Immature natural killer cell (primary cell): ENCODE measurements around the gene RAB35. TPM values are rescaled to one million over a fixed set of nuclear protein-coding genes. Genes with fewer than 3 reads are reported as not detected.

Experiments
- DNase-seq, 3 donors: peaks; one replicate each; pipeline ENCODE4 v3.0.0; 2022; ENCODE audit warnings: mixed read lengths in 1 of 3
- H3K27ac Mint-ChIP-seq, 6 donors: one replicate each; pipeline ENCODE4 v1.8.0; 2020; ENCODE audit warnings: mixed read lengths in 6 of 6, mild to moderate bottlenecking in 5 of 6, inconsistent platforms in 4 of 6, moderate library complexity in 3 of 6
- H3K27me3 Mint-ChIP-seq, 3 donors: one replicate each; pipeline ENCODE4 v1.8.0; 2020 to 2021; ENCODE audit warnings: low read depth in 3 of 3, mild to moderate bottlenecking in 3 of 3, mixed read lengths in 3 of 3, moderate library complexity in 3 of 3, inconsistent platforms in 1 of 3
- H3K36me3 Mint-ChIP-seq, 3 donors: one replicate each; pipeline ENCODE4 v1.8.0; 2020; ENCODE audit warnings: mixed read lengths in 3 of 3, inconsistent platforms in 2 of 3, mild to moderate bottlenecking in 2 of 3
- H3K4me1 Mint-ChIP-seq, 2 donors: one replicate each; pipeline ENCODE4 v1.8.0; 2020; ENCODE audit warnings: inconsistent platforms in 2 of 2, mild to moderate bottlenecking in 2 of 2, mixed read lengths in 2 of 2, moderate library complexity in 1 of 2
- H3K4me3 Mint-ChIP-seq, 5 donors: one replicate each; pipeline ENCODE4 v1.8.0; 2020; ENCODE audit warnings: mild to moderate bottlenecking in 5 of 5, mixed read lengths in 5 of 5, inconsistent platforms in 3 of 5, moderate library complexity in 3 of 5
- H3K9me3 Mint-ChIP-seq, 6 donors: one replicate each; pipeline ENCODE4 v1.8.0; 2020; ENCODE audit warnings: mild to moderate bottlenecking in 6 of 6, mixed read lengths in 6 of 6, inconsistent platforms in 4 of 6, moderate library complexity in 3 of 6
- polyA plus RNA-seq, 3 donors: library from polyadenylated mRNA; unstranded; fragments of 300-500 nt; fragmentation: Illumina TruSeq; gene quantifications; one replicate each; pipeline ENCODE4 v1.2.3, GENCODE V29; 2021

Gene RAB35
- polyA plus RNA-seq, 3 donors from 2014 or later, result 16.3 to 34.9 (median 26.3) TPM

GRCh38 chr12:120079411-120080400 lies 36.8 kb downstream of the RAB35 start:
- no peak overlapping the region for H3K27ac Mint-ChIP-seq
- no peaks in the 10 kb centered on the region for H3K4me1 Mint-ChIP-seq
- no peaks in the 10 kb centered on the region for H3K9me3 Mint-ChIP-seq
- H3K4me3 Mint-ChIP-seq, result no peak overlapping the region
- H3K27me3 Mint-ChIP-seq, result no peaks in the 10 kb centered on the region
- DNase-seq, result no peak
- peaks cover 4 to 24% (median 20%) of the 10 kb centered on the region in 3 donors for H3K36me3 Mint-ChIP-seq

GRCh38 chr12:120078868-120079267 lies 37.7 kb downstream of the RAB35 start:
- no peak for DNase-seq
- H3K36me3 Mint-ChIP-seq, result peaks cover 4 to 25% (median 24%) of the 10 kb centered on the region in 3 donors

DNA sequence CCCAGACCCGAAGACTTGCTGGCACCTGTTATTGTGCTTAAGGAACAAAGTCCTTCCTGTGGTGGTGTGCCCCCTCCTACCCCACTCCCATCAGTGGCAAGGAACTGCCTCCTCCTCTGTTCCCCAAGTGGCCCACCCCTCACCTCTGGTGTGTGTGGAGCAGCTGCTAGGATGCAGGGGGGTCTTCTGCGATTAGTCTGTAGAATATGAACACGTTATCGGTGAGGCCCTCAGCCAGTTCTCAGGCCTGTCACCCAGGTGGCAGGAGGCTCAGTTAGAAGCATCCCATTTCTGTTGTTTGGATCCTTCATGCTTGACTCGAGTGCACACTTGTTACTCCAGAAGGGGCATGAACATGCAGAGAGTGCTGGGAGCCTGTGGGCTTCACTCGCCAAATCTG lies 39.3 kb downstream of the RAB35 start:
- H3K9me3 Mint-ChIP-seq, result no peaks in the 10 kb centered on the region
- H3K27ac Mint-ChIP-seq, result no peak overlapping the region
- H3K4me3 Mint-ChIP-seq, result no peak overlapping the region

More at GRCh38 chr12:120078868-120079267, 37.7 kb downstream of the RAB35 start:
- no peaks in the 10 kb centered on the region for H3K9me3 Mint-ChIP-seq
- H3K4me1 Mint-ChIP-seq, result no peaks in the 10 kb centered on the region
- H3K27me3 Mint-ChIP-seq, result no peaks in the 10 kb centered on the region
- H3K4me3 Mint-ChIP-seq, result no peak overlapping the region
- H3K27ac Mint-ChIP-seq, result no peak overlapping the region

GRCh38 chr12:120076651-120077050 lies 39.9 kb downstream of the RAB35 start:
- Mint-ChIP-seq H3K36me3 (peaks cover 6 to 36% (median 19%) of the 10 kb centered on the region in 3 donors), H3K4me3 (no peak overlapping the region), H3K27ac (no peak overlapping the region), H3K27me3 (no peaks in the 10 kb centered on the region), H3K4me1 (no peaks in the 10 kb centered on the region), H3K9me3 (no peaks in the 10 kb centered on the region)
- DNase-seq, result no peak

More for the DNA sequence above, 39.3 kb downstream of the RAB35 start:
- Mint-ChIP-seq H3K4me1 (no peaks in the 10 kb centered on the region), H3K36me3 (peaks cover 4 to 36% (median 24%) of the 10 kb centered on the region in 3 donors), H3K27me3 (no peaks in the 10 kb centered on the region)
- DNase-seq, result no peak

DNA sequence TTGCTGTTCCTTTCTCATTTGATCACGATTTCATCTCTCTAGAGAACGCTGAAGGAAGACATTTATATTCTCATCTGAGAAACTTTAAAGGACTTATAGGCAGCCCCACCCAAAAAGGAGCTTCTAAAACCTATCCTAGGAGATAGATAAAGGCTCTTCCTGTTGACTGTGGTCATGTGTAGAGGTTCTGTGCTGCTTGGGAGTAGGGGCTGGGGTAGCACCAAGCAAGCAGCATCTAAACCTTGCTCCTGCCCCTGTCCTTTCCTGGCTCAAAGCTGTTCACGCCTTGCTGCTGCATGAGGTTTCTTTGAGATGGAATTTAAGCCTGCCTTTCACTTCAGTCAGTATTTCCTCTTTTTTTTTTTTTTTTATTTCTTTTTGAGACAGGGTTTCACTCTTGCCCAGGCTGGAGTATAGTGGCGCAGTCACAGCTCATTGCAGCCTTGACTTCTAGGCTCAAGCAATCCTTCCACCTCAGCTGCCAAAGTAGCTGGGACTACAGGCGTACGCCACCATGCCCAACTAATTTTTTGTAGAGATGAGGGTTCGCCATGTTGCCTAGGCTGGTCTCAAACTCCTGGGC lies 41.4 kb downstream of the RAB35 start:
- no peak overlapping the region for H3K27ac Mint-ChIP-seq
- no peaks in the 10 kb centered on the region for H3K4me1 Mint-ChIP-seq
- H3K36me3 Mint-ChIP-seq, result peaks cover 4 to 34% (median 17%) of the 10 kb centered on the region in 3 donors
- H3K27me3 Mint-ChIP-seq, result no peaks in the 10 kb centered on the region
- H3K4me3 Mint-ChIP-seq, result no peak overlapping the region
- no peak for DNase-seq
- H3K9me3 Mint-ChIP-seq, result no peaks in the 10 kb centered on the region

DNA sequence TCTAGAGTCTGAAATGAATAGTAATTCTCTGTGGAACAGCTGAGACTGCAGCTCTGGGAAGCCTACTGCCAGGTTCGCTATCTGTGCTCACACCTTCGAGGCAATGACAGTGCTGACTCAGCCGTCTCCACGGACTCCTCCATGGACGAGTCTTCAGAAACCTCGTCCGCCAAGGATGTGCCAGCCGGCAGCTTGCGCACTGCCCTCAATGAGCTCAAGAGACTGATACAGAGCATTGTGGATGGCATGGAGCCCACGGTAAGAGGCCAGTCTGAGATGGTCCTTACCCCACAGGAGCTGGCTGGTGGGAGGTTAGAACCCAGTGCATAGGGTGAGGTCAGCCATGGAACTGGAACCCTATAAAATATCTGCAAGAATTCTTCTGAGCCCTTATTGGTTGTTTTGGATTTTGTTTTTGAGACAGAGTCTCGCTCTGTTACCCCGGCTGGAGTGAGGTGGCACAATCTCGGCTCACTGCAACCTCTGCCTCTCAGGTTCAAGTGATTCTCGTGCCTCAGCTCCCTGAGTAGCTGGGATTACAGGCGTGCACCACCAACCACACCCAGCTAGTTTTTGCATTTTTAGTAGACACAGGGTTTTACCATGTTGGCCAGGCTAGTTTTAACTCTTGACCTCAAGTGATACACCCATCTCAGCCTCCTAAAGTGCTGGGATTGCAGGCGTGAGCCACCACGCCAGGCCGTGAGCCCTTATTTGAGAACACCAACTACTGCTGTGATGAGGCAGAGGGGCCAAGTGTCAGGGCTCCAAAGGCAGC lies 43.9 kb downstream of the RAB35 start:
- Mint-ChIP-seq H3K27ac (no peak overlapping the region), H3K9me3 (no peaks in the 10 kb centered on the region), H3K4me1 (no peaks in the 10 kb centered on the region), H3K27me3 (no peaks in the 10 kb centered on the region), H3K36me3 (peaks cover 4 to 34% (median 13%) of the 10 kb centered on the region in 3 donors), H3K4me3 (no peak overlapping the region)
- DNase-seq, result no peak

DNA sequence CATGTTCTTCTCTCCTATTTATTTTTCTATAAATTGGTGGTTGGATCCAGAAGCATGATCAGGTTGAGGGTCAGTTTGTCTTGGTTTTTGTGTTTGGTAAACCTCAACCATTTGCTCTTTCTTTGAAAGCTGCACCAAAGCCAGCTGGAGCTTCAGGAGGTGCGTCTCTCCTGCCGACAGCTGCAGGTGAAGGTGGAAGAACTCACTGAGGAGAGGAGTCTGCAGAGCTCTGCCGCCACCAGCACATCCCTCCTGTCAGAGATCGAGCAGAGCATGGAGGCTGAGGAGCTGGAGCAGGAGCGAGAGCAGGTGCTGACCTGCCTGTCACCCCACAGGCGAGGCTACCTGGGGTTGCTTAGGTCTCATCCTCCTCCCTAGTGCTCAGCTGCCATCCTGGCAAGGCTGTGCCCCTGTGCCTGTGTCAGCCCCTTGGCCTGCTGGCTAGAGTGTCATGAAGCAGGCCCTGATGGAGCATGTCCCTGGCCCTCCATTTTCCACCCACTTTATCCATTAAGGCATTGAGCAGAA lies 45.0 kb downstream of the RAB35 start:
- Mint-ChIP-seq H3K9me3 (no peaks in the 10 kb centered on the region), H3K4me1 (no peaks in the 10 kb centered on the region), H3K27ac (no peak overlapping the region), H3K36me3 (peaks cover 4 to 35% (median 9%) of the 10 kb centered on the region in 3 donors), H3K4me3 (no peak overlapping the region), H3K27me3 (no peaks in the 10 kb centered on the region)
- DNase-seq, result no peak

DNA sequence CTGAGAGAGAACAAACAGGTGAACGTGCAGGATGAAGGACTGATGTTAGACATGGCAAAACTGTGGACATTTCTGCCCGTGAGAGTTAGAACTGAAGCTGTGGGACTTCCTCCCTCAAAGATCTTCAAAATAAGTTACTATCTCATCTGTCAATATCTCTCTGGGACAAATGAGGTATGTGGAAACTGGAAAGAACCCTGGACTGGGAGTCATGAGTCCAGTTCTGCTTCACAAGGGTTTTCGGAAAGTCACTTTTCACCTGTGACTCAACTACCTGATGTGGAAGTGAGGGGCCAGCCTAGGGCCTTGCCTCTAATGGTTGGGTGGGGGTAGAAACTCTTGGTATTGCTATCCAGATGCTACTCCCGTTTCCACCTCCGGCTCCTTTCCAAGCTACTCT lies 47.3 kb downstream of the RAB35 start:
- Mint-ChIP-seq H3K27me3 (no peaks in the 10 kb centered on the region), H3K36me3 (peaks cover 4 to 36% (median 8%) of the 10 kb centered on the region in 3 donors), H3K9me3 (no peaks in the 10 kb centered on the region), H3K27ac (no peak overlapping the region), H3K4me1 (no peaks in the 10 kb centered on the region), H3K4me3 (no peak overlapping the region)
- DNase-seq, result no peak

DNA sequence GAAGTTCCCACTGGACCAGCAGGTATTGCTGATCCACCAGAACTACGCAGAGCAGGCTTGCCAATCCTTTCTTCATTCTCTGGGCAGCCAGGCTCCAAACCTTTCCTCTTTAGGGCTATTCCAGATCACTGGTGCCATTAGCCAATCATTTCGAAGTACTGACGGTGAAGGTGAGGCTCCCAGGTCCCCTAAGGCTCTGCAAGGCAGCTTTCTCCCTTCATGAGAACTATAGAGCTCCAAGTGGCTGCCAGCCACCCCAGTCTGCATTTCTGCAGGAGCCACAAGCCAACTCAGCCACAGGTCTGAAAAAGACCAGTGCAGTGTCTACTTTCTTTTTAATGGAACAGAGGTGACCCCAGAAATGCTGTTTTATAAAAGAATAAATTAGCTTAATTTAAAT lies 48.7 kb downstream of the RAB35 start:
- peaks cover 0 to 2% (median 0%) of the 10 kb centered on the region in 3 donors for H3K27me3 Mint-ChIP-seq
- no peaks in the 10 kb centered on the region for H3K4me1 Mint-ChIP-seq
- no peaks in the 10 kb centered on the region for H3K9me3 Mint-ChIP-seq
- H3K27ac Mint-ChIP-seq, result no peak overlapping the region
- DNase-seq, result no peak
- H3K36me3 Mint-ChIP-seq, result peaks cover 4 to 26% (median 8%) of the 10 kb centered on the region in 3 donors
- no peak overlapping the region for H3K4me3 Mint-ChIP-seq

DNA sequence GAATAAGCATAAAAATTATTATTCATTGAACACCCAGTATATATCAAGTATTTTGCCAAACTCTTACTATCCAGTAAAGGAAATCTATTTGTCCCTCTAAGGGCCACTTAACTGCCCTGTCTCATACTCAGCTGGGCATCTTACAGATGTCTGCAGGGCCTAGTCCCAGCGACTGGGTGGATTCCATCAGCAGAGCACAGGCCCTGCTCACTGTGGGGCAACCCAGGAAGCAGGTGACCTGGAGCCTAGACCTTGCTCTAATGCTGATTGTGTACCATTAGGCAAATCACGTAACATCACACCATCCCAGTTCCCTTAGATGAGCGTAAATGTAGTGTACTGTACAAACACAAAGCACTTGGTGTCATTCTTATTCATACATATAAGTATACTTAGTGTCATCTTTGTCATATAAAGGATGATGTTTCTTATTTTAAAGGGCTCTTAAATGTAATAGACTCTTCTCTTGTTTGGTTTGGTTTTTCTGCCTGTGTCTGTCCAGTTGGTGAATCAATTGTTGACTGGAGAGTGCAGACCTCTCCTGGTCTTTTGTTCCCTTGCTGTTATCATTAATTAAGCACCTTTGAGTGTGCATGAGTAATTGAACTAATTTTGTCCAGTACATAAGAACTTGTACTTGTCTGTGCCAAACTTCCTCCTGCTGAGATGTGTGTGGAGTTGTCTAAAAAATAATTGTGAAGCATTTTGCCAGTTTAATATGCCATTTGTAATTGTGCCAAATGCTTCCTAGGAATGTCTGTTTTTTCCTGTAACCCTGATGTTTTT lies 49.3 kb downstream of the RAB35 start:
- no peaks in the 10 kb centered on the region for H3K9me3 Mint-ChIP-seq
- no peaks in the 10 kb centered on the region for H3K4me1 Mint-ChIP-seq
- H3K4me3 Mint-ChIP-seq, result no peak overlapping the region
- DNase-seq, result no peak
- peaks cover 4 to 21% (median 8%) of the 10 kb centered on the region in 3 donors for H3K36me3 Mint-ChIP-seq
- H3K27ac Mint-ChIP-seq, result peak overlapping the region in 1 of 6 donors; percentile 42
- H3K27me3 Mint-ChIP-seq, result peaks cover 0 to 2% (median 0%) of the 10 kb centered on the region in 3 donors

- no peaks in the 10 kb centered on the region for H3K4me1 Mint-ChIP-seq
- H3K27ac Mint-ChIP-seq, result no peak overlapping the region
- no peak overlapping the region for H3K4me3 Mint-ChIP-seq
- no peak for DNase-seq
- no peaks in the 10 kb centered on the region for H3K9me3 Mint-ChIP-seq
- H3K36me3 Mint-ChIP-seq, result peaks cover 4 to 21% (median 4%) of the 10 kb centered on the region in 3 donors
- peaks cover 0 to 2% (median 0%) of the 10 kb centered on the region in 3 donors for H3K27me3 Mint-ChIP-seq
Observed at GRCh38 chr12:120066341-120066740, 50.2 kb downstream of the RAB35 start.

DNA sequence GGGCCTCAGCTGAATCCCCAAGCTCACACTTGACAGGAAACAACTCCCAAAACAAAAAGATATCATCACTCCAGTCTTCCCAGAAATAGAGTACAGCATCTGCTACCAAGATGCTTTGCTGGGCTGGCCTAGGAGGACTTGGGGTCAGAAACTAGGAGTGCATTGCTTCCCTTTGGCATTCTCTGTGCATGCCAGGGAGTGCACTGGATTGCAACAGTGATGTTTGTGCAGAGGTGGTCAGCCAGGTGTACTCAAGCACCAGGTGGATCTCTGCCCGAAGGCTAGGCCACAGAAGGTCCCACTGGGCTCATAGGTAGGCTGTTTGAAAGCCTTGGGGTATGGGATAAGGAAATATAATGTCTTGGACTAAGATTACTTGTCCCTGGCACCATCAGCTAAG lies 51.1 kb downstream of the RAB35 start:
- Mint-ChIP-seq H3K36me3 (peaks cover 4 to 26% (median 4%) of the 10 kb centered on the region in 3 donors), H3K4me1 (no peaks in the 10 kb centered on the region), H3K27me3 (peaks cover 0 to 2% (median 0%) of the 10 kb centered on the region in 3 donors), H3K4me3 (no peak overlapping the region), H3K9me3 (no peaks in the 10 kb centered on the region), H3K27ac (no peak overlapping the region)
- DNase-seq, result no peak
